GM23338 (cell line): Measurements from ENCODE around the gene MRPL44. TPM values are rescaled to one million over a fixed set of nuclear protein-coding genes. Genes with fewer than 3 reads are reported as not detected.

Experiments
- ATAC-seq: fragments of 200-7000 bp; cut with Tn5 transposase; 3 replicates; pipeline ENCODE4 v1.9.1; 2020
- DNase-seq: peaks from one replicate; pipeline ENCODE4 v3.0.0-alpha.2; 2015; ENCODE audit warnings: low spot score
- H2AFZ ChIP-seq: fragments of 200-600 bp; sonication (generic); 2 replicates; pipeline ENCODE4 v1.8.0; 2016; ENCODE audit warnings: antibody characterized with exemption, mild to moderate bottlenecking, moderate library complexity
- H3F3A ChIP-seq: fragments of 200-600 bp; sonication (generic); replicated peaks from 2 replicates; pipeline ENCODE4 v1.8.0; 2017; ENCODE audit warnings: antibody characterized with exemption, mixed run types, low read depth
- H3K27ac ChIP-seq: fragments of 200-600 bp; sonication (generic); 2 replicates; pipeline ENCODE4 v1.6.1; 2016; ENCODE audit warnings: low read depth
- H3K27me3 ChIP-seq: fragments of 200-600 bp; sonication (generic); 2 replicates; pipeline ENCODE4 v1.8.0; 2016; ENCODE audit warnings: mild to moderate bottlenecking, mixed run types, moderate library complexity; ENCODE audit not compliant: insufficient read depth
- H3K36me3 ChIP-seq: fragments of 200-600 bp; sonication (generic); 2 replicates; pipeline ENCODE4 v1.8.0; 2016; ENCODE audit warnings: mild to moderate bottlenecking; ENCODE audit not compliant: insufficient read depth
- H3K4me1 ChIP-seq: fragments of 200-600 bp; sonication (generic); 2 replicates; pipeline ENCODE4 v1.8.0; 2016; ENCODE audit warnings: mild to moderate bottlenecking, moderate library complexity; ENCODE audit not compliant: insufficient read depth
- H3K4me2 ChIP-seq: fragments of 200-600 bp; sonication (generic); 2 replicates; pipeline ENCODE4 v1.7.1; 2017; ENCODE audit warnings: mixed run types
- H3K4me3 ChIP-seq: fragments of 200-600 bp; sonication (generic); 2 replicates; pipeline ENCODE4 v1.6.1; 2016; ENCODE audit warnings: mixed run types
- H3K79me2 ChIP-seq: fragments of 200-600 bp; sonication (generic); replicated peaks from 2 replicates; pipeline ENCODE4 v1.8.0; 2017; ENCODE audit warnings: mild to moderate bottlenecking; ENCODE audit not compliant: insufficient read depth
- H3K9me2 ChIP-seq: fragments of 200-600 bp; sonication (generic); 2 replicates; pipeline ENCODE4 v1.8.0; 2017; ENCODE audit not compliant: insufficient read depth
- H4K20me1 ChIP-seq: fragments of 200-600 bp; sonication (generic); replicated peaks from 2 replicates; pipeline ENCODE4 v1.8.0; 2017; ENCODE audit warnings: mild to moderate bottlenecking; ENCODE audit not compliant: insufficient read depth
- H3K27ac Mint-ChIP-seq: 2 replicates; pipeline ENCODE4 v1.8.0; 2020; ENCODE audit warnings: inconsistent platforms, mild to moderate bottlenecking, moderate library complexity, mixed read lengths
- H3K27me3 Mint-ChIP-seq: 3 replicates; pipeline ENCODE4 v1.8.0; 2022; ENCODE audit warnings: low read depth, mild to moderate bottlenecking, moderate library complexity, mixed read lengths, inconsistent platforms; ENCODE audit not compliant: insufficient read depth, poor library complexity
- H3K36me3 Mint-ChIP-seq: 3 replicates; pipeline ENCODE4 v1.8.0; 2021; ENCODE audit warnings: low read depth, mild to moderate bottlenecking, inconsistent platforms, moderate library complexity, mixed read lengths
- H3K4me1 Mint-ChIP-seq: 3 replicates; pipeline ENCODE4 v1.8.0; 2020; ENCODE audit warnings: mild to moderate bottlenecking, inconsistent platforms, mixed read lengths
- H3K4me3 Mint-ChIP-seq: 3 replicates; pipeline ENCODE4 v1.8.0; 2021; ENCODE audit warnings: moderate library complexity, mild to moderate bottlenecking, inconsistent platforms, mixed read lengths
- H3K9me3 Mint-ChIP-seq: 3 replicates; pipeline ENCODE4 v1.8.0; 2020; ENCODE audit warnings: moderate library complexity, mild to moderate bottlenecking, inconsistent platforms, mixed read lengths
- CREB1 ChIP-seq: fragments of 250-450 bp; sonication (Bioruptor Pico); IDR thresholded peaks from 2 replicates; pipeline ENCODE4 v1.5.0; 2020; ENCODE audit warnings: low read depth, mild to moderate bottlenecking, moderate library complexity
- CTCF ChIP-seq, 2 experiments: fragments of 200-600 bp in 1 of 2; sonication (generic) in 1 of 2; conservative IDR thresholded peaks; 2 replicates each; pipeline versions ENCODE4 v1.5.1 to v1.6.1; 2016 to 2017; ENCODE audit warnings: antibody characterized with exemption in 2 of 2, low read depth in 2 of 2, mild to moderate bottlenecking in 2 of 2, moderate library complexity in 1 of 2
- ETS1 ChIP-seq: IDR thresholded peaks from 2 replicates; pipeline ENCODE4 v1.6.1; 2016; ENCODE audit warnings: antibody characterized with exemption
- EZH2 ChIP-seq: fragments of 200-600 bp; sonication (generic); IDR thresholded peaks from one replicate; pipeline ENCODE4 v1.8.0; 2017; ENCODE audit warnings: antibody characterized with exemption, mild to moderate bottlenecking, low read depth; ENCODE audit not compliant: unreplicated experiment
- EZH2phosphoT487 ChIP-seq: fragments of 200-600 bp; sonication (generic); IDR thresholded peaks from one replicate; pipeline ENCODE4 v1.8.1; 2018; ENCODE audit warnings: antibody characterized with exemption; ENCODE audit not compliant: unreplicated experiment
- JUNB ChIP-seq: IDR thresholded peaks from one replicate; pipeline ENCODE4 v1.6.1; 2016; ENCODE audit warnings: antibody characterized with exemption; ENCODE audit not compliant: unreplicated experiment
- NANOG ChIP-seq: IDR thresholded peaks from 2 replicates; pipeline ENCODE4 v1.6.1; 2016; ENCODE audit warnings: antibody characterized with exemption, borderline replicate concordance
- POLR2AphosphoS5 ChIP-seq: IDR thresholded peaks from 2 replicates; pipeline ENCODE4 v1.6.1; 2016; ENCODE audit warnings: antibody characterized with exemption, low read depth
- REST ChIP-seq: IDR thresholded peaks from one replicate; pipeline ENCODE4 v1.6.1; 2018; ENCODE audit warnings: antibody characterized with exemption; ENCODE audit not compliant: unreplicated experiment
- STAT1 ChIP-seq: IDR thresholded peaks from one replicate; pipeline ENCODE4 v1.6.1; 2016; ENCODE audit warnings: antibody characterized with exemption; ENCODE audit not compliant: unreplicated experiment
- ZNF114 ChIP-seq: fragments of 250-450 bp; sonication (Bioruptor Pico); IDR thresholded peaks from 2 replicates; pipeline ENCODE4 v1.5.0; 2020; ENCODE audit warnings: mild to moderate bottlenecking, moderate library complexity
- ZNF331 ChIP-seq: fragments of 250-450 bp; sonication (Bioruptor Pico); IDR thresholded peaks from 2 replicates; pipeline ENCODE4 v1.5.0; 2020; ENCODE audit warnings: low read depth, mild to moderate bottlenecking, moderate library complexity
- polyA plus RNA-seq: library from polyadenylated mRNA; unstranded; fragments of >200 nt; fragmentation: Nextera tagmentation; extraction: Ambion mirVana; gene quantifications from 2 replicates; pipeline ENCODE4 v1.2.1, GENCODE V29; 2016
- total RNA-seq: library from RNA; depleted of rRNA; stranded (reverse); fragments of >200 nt; shearing (Covaris generic); gene quantifications from 2 replicates; pipeline ENCODE4 v1.2.3, GENCODE V29; 2014

MRPL44 gene
- total and polyA plus RNA-seq, 2 experiments from 2014 or later = 38.4 to 55.8 TPM

GRCh38 chr2:223932816-223933800 is 24.2 kb upstream of the MRPL44 start:
- no peaks in the 10 kb centered on the region for H3F3A ChIP-seq
- no peaks in the 10 kb centered on the region; the same call in 2 of the 3 replicates for H3K9me3 Mint-ChIP-seq
- peak overlapping the region; percentile 74 for H3K27ac Mint-ChIP-seq
- TF ChIP-seq EZH2phosphoT487 = no peak
- H2AFZ ChIP-seq = no peak overlapping the region
- no peak overlapping the region for H3K4me3 Mint-ChIP-seq
- peaks cover 8% of the 10 kb centered on the region for H3K27me3 Mint-ChIP-seq
- DNase-seq = no peak
- H3K36me3 ChIP-seq = no peaks in the 10 kb centered on the region
- no peak overlapping the region for H3K4me2 ChIP-seq
- H3K27ac ChIP-seq = peak overlapping the region; percentile 17; the same call in 1 of the 2 replicates
- no peaks in the 10 kb centered on the region for H3K27me3 ChIP-seq
- no peaks in the 10 kb centered on the region for H3K9me2 ChIP-seq
- no peak overlapping the region for H3K4me3 ChIP-seq
- peaks cover 7% of the 10 kb centered on the region; the same call in 1 of the 2 replicates for H4K20me1 ChIP-seq
- H3K36me3 Mint-ChIP-seq = peaks cover 7% of the 10 kb centered on the region; the same call in 2 of the 3 replicates
- H3K4me1 ChIP-seq = peaks cover 65% of the 10 kb centered on the region
- no peak for ATAC-seq
- peaks cover 65% of the 10 kb centered on the region for H3K4me1 Mint-ChIP-seq
- H3K79me2 ChIP-seq = peaks cover 97% of the 10 kb centered on the region

- Histone ChIP-seq H2AFZ (no peak overlapping the region), H3K9me2 (no peaks in the 10 kb centered on the region), H3K36me3 (no peaks in the 10 kb centered on the region), H3F3A (no peaks in the 10 kb centered on the region), H3K4me3 (no peak overlapping the region), H3K4me1 (peaks cover 79% of the 10 kb centered on the region), H3K4me2 (peak overlapping the region; percentile 71), H3K27ac (peak overlapping the region; percentile 30; the same call in 1 of the 2 replicates), H3K79me2 (peaks cover 97% of the 10 kb centered on the region), H4K20me1 (no peaks in the 10 kb centered on the region; the same call in 1 of the 2 replicates), H3K27me3 (no peaks in the 10 kb centered on the region)
- DNase-seq (peak; percentile 45), ATAC-seq (peak; percentile 32)
- H3K4me3 Mint-ChIP-seq = peak overlapping the region; percentile 35
- H3K4me1 Mint-ChIP-seq = peaks cover 72% of the 10 kb centered on the region
- peaks cover 7% of the 10 kb centered on the region; the same call in 2 of the 3 replicates for H3K36me3 Mint-ChIP-seq
- peak overlapping the region; percentile 30; the same call in 1 of the 2 replicates for H3K27ac Mint-ChIP-seq
- peaks cover 8% of the 10 kb centered on the region for H3K27me3 Mint-ChIP-seq
- no peaks in the 10 kb centered on the region for H3K9me3 Mint-ChIP-seq
- TF ChIP-seq EZH2 = no peak
- no peak for TF ChIP-seq EZH2phosphoT487
- TF ChIP-seq CREB1 = no peak
- no peak for TF ChIP-seq ETS1
- TF ChIP-seq JUNB = no peak
- TF ChIP-seq NANOG = no peak
- no peak for TF ChIP-seq ZNF114
- TF ChIP-seq POLR2AphosphoS5 = no peak
- TF ChIP-seq CTCF (conservative IDR thresholded peaks at IDR 0.05; ENCODE audit: low read depth in 2 of 2) = no peak
- TF ChIP-seq ZNF331 (CRISPR knock-in tag) = no peak
- no peak for TF ChIP-seq STAT1
- no peak for TF ChIP-seq REST
These were observed 22.4 kb upstream of the MRPL44 start for GRCh38 chr2:223934870-223935269.
